ENCODE results near the gene STAT6. TPM values are rescaled to one million over a fixed set of nuclear protein-coding genes. Genes with fewer than 3 reads are reported as not detected.

Gene STAT6
- total RNA-seq, 1 experiment from 2014 or later = 44.2 TPM

GRCh38 chr12:57119294-57120085, 8.3 kb upstream of the STAT6 start:
- Histone ChIP-seq H3K36me3 (ENCODE audit: control insufficient read depth, insufficient read depth, low read length) (no peaks in the 10 kb centered on the region), H3K4me3 (ENCODE audit: low read depth, low read length) (no peak overlapping the region), H3K9me3 (no peaks in the 10 kb centered on the region), H3K4me1 (no peaks in the 10 kb centered on the region), H3K27me3 (replicated peaks; ENCODE audit: control insufficient read depth, insufficient read depth, low read length) (no peaks in the 10 kb centered on the region)
- no peaks in the 10 kb centered on the region for H3K4me1 Mint-ChIP-seq (ENCODE audit: low read depth, unreplicated experiment)
- BruUV-seq (replicated peaks) = no TSS peak
- no peaks in the 10 kb centered on the region for H3K36me3 Mint-ChIP-seq (ENCODE audit: insufficient read depth, unreplicated experiment)
- H3K27me3 Mint-ChIP-seq (ENCODE audit: insufficient read depth, unreplicated experiment) = peaks cover 3% of the 10 kb centered on the region
- TF ChIP-seq, protein P1, sequence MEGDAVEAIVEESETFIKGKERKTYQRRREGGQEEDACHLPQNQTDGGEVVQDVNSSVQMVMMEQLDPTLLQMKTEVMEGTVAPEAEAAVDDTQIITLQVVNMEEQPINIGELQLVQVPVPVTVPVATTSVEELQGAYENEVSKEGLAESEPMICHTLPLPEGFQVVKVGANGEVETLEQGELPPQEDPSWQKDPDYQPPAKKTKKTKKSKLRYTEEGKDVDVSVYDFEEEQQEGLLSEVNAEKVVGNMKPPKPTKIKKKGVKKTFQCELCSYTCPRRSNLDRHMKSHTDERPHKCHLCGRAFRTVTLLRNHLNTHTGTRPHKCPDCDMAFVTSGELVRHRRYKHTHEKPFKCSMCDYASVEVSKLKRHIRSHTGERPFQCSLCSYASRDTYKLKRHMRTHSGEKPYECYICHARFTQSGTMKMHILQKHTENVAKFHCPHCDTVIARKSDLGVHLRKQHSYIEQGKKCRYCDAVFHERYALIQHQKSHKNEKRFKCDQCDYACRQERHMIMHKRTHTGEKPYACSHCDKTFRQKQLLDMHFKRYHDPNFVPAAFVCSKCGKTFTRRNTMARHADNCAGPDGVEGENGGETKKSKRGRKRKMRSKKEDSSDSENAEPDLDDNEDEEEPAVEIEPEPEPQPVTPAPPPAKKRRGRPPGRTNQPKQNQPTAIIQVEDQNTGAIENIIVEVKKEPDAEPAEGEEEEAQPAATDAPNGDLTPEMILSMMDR (IDR thresholded peaks at IDR 0.05; ENCODE audit: insufficient read depth in 1 of 2, low read depth in 1 of 2, low read length in 1 of 2, severe bottlenecking in 1 of 2, unreplicated experiment in 1 of 2) = no peak
- peaks cover 12% of the 10 kb centered on the region for H3K9me3 Mint-ChIP-seq (ENCODE audit: unreplicated experiment)
- ChIA-PET POLR2A (no interaction called here), CTCF (interaction anchor here (0.7 kb wide), 1 partner anchor 790 kb away, joined by 6 read pairs; no protein-coding TSS in a partner anchor)
- intact Hi-C loops (cut with micrococcal nuclease; ENCODE audit: unreplicated experiment) = no loop called here
- H3K4me3 Mint-ChIP-seq (ENCODE audit: unreplicated experiment) = no peak overlapping the region
- no peak for DNase-seq
- H3K27ac Mint-ChIP-seq (ENCODE audit: unreplicated experiment) = no peak overlapping the region

DNA sequence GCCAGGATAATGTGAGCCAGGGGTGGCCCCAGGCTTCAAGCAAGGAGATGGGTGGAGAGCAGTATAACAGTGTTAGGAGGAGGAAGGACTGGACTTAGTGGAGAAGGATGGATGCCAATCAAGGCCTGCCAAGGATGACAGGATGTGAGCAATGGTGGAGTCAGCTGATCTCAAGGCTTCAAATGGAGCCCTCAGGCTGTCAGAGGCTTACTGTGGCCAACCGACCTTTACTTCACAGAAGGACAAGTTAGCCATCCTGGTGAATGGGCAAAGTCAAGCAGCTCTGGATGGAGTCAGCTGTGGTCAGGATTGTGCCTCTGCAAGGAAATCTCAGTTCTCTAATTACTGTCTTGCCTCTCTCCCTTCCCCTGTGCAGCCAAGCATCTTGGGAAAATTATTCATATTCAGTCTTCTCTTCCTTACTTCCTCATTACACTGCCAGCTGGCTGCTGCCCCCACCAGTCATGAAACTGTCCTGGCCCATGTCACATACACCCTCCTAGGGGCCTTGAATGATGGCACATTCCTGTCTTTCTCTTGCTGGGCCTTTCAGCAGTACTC, 7.6 kb upstream of the STAT6 start:
- Histone ChIP-seq H3K36me3 (ENCODE audit: control insufficient read depth, insufficient read depth, low read length) (no peaks in the 10 kb centered on the region), H3K9me3 (no peaks in the 10 kb centered on the region), H3K4me3 (ENCODE audit: low read depth, low read length) (no peak overlapping the region), H3K27me3 (replicated peaks; ENCODE audit: control insufficient read depth, insufficient read depth, low read length) (no peaks in the 10 kb centered on the region), H3K4me1 (no peaks in the 10 kb centered on the region)
- no peak overlapping the region for H3K27ac Mint-ChIP-seq (ENCODE audit: unreplicated experiment)
- no peaks in the 10 kb centered on the region for H3K36me3 Mint-ChIP-seq (ENCODE audit: insufficient read depth, unreplicated experiment)
- BruUV-seq (replicated peaks) = no TSS peak
- CTCF ChIA-PET = interaction anchor here (0.6 kb wide), 1 partner anchor 52 kb away, joined by 3 read pairs; no protein-coding TSS in a partner anchor
- H3K4me3 Mint-ChIP-seq (ENCODE audit: unreplicated experiment) = no peak overlapping the region
- TF ChIP-seq, protein P1 (IDR thresholded peaks at IDR 0.05; ENCODE audit: insufficient read depth in 1 of 2, low read depth in 1 of 2, low read length in 1 of 2, severe bottlenecking in 1 of 2, unreplicated experiment in 1 of 2) = no peak
- no peak for DNase-seq
- intact Hi-C loops (cut with micrococcal nuclease; ENCODE audit: unreplicated experiment) = no loop called here
- peaks cover 5% of the 10 kb centered on the region for H3K9me3 Mint-ChIP-seq (ENCODE audit: unreplicated experiment)
- peaks cover 3% of the 10 kb centered on the region for H3K27me3 Mint-ChIP-seq (ENCODE audit: insufficient read depth, unreplicated experiment)
- POLR2A ChIA-PET = no interaction called here
- no peaks in the 10 kb centered on the region for H3K4me1 Mint-ChIP-seq (ENCODE audit: low read depth, unreplicated experiment)

DNA sequence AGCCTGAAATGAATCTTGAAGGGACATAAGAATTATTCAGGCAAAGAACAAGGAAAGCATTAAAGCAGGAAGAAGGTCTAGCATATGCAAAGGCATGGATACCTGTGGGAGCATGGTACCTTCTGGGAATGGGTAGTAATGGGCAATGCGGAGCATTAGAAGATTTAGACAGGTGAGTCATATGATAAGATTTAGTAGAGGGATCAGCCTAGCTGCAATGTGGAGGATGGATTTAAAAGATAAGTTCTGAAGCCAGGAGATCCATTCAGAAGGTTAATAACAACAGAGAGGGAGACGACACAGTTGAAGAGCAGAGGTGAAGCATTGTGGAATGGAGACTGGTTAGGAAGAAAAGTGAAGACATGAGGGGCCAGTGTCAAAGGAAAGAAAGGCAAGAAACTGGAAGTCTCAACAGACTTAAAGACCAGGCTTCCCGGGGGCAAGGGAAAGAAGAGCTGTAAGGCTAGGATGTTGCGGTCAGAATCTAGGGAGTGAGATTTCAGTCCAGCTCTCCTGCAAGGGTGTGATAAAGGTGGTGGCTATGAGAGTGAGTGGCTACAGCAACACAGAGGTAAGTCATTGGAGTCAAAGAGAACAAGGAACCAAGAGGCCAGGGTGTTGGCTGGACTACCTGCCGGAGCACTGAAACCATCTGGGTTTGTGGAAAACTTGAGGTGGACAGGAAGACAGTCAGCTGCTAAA, 5.6 kb upstream of the STAT6 start:
- POLR2A ChIA-PET = no interaction called here

More for the DNA sequence above, 5.6 kb upstream of the STAT6 start:
- Histone ChIP-seq H3K4me3 (ENCODE audit: low read depth, low read length) (no peak overlapping the region), H3K9me3 (no peaks in the 10 kb centered on the region), H3K36me3 (ENCODE audit: control insufficient read depth, insufficient read depth, low read length) (no peaks in the 10 kb centered on the region), H3K4me1 (0 out of 2 replicates have a peak, but pooled peaks cover 3% of the 10 kb centered on the region), H3K27me3 (replicated peaks; ENCODE audit: control insufficient read depth, insufficient read depth, low read length) (no peaks in the 10 kb centered on the region)
- DNase-seq = no peak
- Mint-ChIP-seq H3K27me3 (ENCODE audit: insufficient read depth, unreplicated experiment) (peaks cover 3% of the 10 kb centered on the region), H3K36me3 (ENCODE audit: insufficient read depth, unreplicated experiment) (peaks cover 6% of the 10 kb centered on the region), H3K27ac (ENCODE audit: unreplicated experiment) (no peak overlapping the region), H3K4me1 (ENCODE audit: low read depth, unreplicated experiment) (peaks cover 6% of the 10 kb centered on the region), H3K4me3 (ENCODE audit: unreplicated experiment) (no peak overlapping the region), H3K9me3 (ENCODE audit: unreplicated experiment) (no peaks in the 10 kb centered on the region)
- CTCF ChIA-PET = interaction anchor here (1.1 kb wide), 1 partner anchor 11 kb away, joined by 3 read pairs; the partner anchor contains the start of gene LRP1
- BruUV-seq (replicated peaks) = no TSS peak
- intact Hi-C loops (cut with micrococcal nuclease; ENCODE audit: unreplicated experiment) = no loop called here
- TF ChIP-seq, protein P1 (IDR thresholded peaks at IDR 0.05; ENCODE audit: insufficient read depth in 1 of 2, low read depth in 1 of 2, low read length in 1 of 2, severe bottlenecking in 1 of 2, unreplicated experiment in 1 of 2) = no peak
